ENCODE results near the gene UBXN6.

UBXN6 gene

GRCh38 chr19:4442819-4443146 is 14.8 kb downstream of the UBXN6 start:
- no peak for DNase-seq (ENCODE audit: low read depth in 2 of 2)

DNA sequence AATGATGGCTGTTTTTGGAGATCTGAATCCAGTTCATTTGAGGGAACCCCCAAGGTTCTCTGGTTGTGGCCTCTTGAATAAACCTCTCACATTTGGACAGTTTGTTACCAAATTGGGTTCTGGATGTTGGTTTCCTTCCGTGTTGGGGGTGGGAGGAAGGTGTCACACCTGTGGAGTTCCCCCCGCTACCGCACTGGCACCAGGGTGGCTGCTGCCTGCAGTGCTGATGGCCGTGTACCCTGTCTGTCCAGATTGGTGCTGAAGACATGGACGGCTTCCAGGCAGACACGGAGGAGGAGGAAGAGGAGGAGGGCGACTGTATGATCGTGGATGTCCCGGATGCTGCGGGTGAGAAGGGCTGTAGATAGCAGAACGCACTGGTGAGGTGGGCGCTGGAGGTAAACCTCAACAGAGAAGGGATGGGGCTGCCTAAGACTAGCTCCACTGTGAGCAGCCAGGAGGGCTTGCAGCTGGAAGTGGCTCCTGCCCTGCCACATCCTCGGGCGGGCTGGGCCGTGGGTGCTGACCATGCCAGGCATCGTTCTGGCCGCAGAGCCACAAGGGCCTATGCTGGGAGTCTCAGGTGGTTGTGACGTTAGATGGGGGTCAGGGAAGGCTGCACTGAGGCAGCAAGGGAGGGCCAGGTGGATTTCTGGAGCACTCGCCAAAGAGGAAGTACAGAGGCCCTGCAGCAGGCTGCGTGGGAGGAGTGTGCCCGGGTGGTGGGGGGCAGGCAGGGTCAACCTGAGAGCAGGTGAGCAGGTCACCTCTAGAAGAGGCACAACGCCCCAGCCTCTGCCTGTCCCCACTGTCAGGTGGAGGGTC is 15.4 kb downstream of the UBXN6 start:
- DNase-seq (ENCODE audit: low read depth in 2 of 2) = no peak

DNA sequence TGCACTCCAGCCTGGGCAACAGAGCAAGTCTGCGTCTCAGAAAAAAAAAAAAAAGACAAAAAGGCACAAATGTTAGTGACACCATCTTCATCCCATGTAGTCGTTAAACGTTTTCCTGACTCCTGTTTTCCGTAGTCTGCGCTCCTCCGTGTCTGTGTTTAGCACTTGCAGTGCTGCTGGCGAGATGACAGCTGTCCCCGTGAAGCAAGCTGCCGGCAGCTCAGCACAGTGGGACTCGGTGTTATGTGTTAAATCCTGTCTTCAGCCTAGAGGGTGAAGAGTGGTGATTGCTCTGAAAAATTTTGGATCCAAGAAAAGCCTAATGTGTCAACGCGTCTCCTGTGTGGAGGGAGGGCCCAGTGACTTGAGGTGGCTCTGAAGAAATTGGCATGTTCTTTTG is 18.4 kb downstream of the UBXN6 start:
- no peak for DNase-seq (ENCODE audit: low read depth in 2 of 2)

- DNase-seq (ENCODE audit: low read depth in 2 of 2) = no peak
These were observed 20.5 kb downstream of the UBXN6 start for GRCh38 chr19:4437103-4437502.

DNA sequence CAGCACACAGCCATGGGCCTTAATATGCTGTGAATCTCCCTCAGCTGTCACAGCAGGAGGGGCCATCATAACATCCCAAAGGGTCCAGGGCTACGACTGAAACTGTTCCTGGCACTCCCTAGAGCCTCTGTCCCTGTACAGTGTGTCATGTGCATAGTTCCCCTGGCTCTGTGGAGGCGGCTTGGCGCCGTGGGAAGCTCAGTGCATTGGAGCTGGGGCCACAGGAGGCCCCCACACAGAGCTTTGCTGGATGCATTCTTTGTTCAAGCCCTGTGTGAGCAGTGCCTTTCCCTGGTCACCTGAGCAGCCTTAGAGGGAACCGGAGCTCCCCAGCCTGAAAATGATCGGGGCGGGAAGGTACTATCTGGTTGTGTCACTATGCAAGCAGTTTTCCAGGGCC is 21.4 kb downstream of the UBXN6 start:
- DNase-seq (ENCODE audit: low read depth in 2 of 2) = no peak

- no peak for DNase-seq (ENCODE audit: low read depth in 2 of 2)
These were observed 23.2 kb downstream of the UBXN6 start for GRCh38 chr19:4434391-4434790.

DNA sequence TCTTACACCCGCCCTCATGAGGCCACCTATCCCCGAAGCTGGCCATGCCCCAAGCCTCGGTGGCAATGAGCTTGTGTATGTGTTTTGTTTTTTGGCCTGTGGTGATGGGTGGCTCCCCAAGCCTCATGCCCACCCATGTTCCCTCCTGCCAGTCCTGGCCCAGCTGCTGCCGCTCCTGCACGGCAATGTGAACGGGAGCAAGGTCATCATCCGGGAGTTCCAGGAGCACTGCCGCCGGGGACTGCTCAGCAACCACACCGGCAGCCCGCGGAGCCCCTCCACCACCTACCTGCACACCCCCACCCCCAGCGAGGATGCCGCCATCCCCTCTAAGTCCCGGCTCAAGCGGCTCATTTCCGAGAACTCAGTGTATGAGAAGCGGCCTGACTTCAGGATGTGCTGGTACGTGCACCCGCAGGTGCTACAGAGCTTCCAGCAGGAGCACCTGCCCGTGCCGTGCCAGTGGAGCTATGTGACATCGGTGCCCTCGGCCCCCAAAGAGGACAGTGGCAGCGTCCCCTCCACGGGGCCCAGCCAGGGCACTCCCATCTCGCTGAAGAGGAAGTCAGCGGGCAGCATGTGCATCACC is 24.6 kb downstream of the UBXN6 start:
- DNase-seq (ENCODE audit: low read depth in 2 of 2) = no peak

GRCh38 chr19:4431808-4432674 is 25.6 kb downstream of the UBXN6 start:
- no peak for DNase-seq (ENCODE audit: low read depth in 2 of 2)

DNA sequence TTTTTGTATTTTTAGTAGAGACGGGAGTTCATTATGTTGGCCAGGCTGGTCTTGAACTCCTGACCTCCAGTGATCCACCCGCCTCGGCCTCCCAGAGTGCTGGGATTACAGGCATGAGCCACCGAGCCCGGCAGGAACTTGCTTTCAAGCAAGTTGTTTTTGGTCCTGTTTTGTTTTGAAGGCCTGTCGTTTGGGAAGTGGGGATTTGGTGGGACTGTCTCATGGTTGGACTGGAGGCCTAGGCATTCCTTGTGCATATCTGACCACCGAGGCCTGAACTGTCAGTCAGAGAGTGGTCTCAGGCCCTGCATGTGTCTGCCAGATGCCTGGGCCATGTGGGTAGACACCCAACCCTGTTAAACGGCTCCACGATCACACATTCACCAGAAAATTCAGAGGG is 26.3 kb downstream of the UBXN6 start:
- no peak for DNase-seq (ENCODE audit: low read depth in 2 of 2)

DNA sequence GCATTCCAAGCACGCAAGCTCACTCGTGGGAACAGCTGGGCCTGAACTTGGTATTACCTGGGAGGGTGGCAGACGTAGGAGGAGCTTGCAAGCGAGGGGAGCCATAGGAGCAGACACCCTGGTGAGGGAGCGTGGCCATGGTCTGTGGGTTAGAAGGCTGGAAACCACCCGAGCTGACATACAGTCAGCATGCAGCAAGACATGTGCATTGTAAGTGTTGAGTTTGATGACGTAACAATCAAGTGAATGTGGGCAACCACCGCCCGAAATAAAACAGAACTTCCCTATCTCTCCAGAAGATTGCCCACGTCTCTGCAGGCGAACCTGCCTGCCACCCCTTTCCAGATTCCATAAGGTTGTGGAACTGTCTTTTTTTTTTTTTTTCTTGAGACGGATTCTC is 26.8 kb downstream of the UBXN6 start:
- DNase-seq (ENCODE audit: low read depth in 2 of 2) = no peak

- DNase-seq (ENCODE audit: low read depth in 2 of 2) = no peak
These were observed 27.8 kb downstream of the UBXN6 start for GRCh38 chr19:4429771-4430171.

DNA sequence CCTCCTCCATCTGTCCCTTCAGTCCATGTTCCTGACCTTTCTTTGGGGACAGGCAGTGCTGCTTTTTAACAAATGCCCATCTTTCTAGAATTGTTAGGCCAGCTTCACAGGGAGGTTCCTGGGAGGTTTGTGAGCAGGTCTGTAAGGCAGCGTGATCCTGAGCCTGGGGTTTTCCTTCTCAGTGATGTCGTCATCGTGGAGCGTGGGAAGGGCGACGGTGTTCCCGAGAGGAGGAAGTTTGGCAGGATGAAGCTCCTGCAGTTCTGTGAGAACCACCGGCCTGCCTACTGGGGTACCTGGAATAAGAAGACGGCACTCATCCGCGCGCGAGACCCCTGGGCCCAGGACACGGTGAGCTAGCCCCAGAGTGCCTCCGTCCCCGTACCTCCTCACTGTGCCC is 28.3 kb downstream of the UBXN6 start:
- no peak for DNase-seq (ENCODE audit: low read depth in 2 of 2)

DNA sequence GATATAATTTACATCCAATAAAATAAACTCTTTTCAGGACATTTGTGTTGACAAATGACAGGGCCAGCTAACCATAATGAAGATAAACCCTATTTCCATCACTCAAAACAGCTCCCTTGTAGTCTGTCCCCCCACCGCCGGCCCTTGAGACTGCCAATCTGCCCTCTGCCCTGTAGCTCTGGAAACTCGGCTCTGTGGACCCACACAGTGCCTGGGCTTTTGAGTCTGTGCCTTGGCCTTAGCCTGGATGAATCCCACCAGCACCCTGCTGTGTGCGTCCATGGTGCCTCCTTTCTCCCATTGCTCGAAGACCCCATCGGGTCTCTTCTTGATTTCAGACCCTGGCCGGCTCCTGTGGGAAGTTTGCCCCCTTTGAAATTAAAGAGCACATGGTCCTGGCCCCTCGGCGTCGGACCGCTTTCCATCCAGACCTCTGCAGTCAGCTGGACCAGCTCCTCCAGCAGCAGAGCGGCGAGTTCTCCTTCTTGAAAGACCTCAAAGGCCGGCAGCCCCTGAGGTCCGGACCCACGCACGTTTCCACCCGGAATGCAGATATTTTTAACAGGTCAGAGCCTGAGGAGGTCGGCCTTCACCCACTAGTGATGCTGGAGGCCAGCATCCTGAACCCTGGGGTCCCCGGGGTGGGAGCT is 29.1 kb downstream of the UBXN6 start:
- no peak for DNase-seq (ENCODE audit: low read depth in 2 of 2)

- DNase-seq (ENCODE audit: low read depth in 2 of 2) = no peak
These were observed 32.1 kb downstream of the UBXN6 start for GRCh38 chr19:4425537-4425936.

- no peak for DNase-seq (ENCODE audit: low read depth in 2 of 2)
These were observed 34.0 kb downstream of the UBXN6 start for GRCh38 chr19:4423416-4424126.

- DNase-seq (ENCODE audit: low read depth in 2 of 2) = no peak
These were observed 41.3 kb downstream of the UBXN6 start for GRCh38 chr19:4416268-4416667.

GRCh38 chr19:4415352-4415751 is 42.2 kb downstream of the UBXN6 start:
- DNase-seq (ENCODE audit: low read depth in 2 of 2) = no peak

- DNase-seq (ENCODE audit: low read depth in 2 of 2) = no peak
These were observed 42.7 kb downstream of the UBXN6 start for GRCh38 chr19:4414800-4415321.

GRCh38 chr19:4414144-4414799 is 43.3 kb downstream of the UBXN6 start:
- DNase-seq (ENCODE audit: low read depth in 2 of 2) = no peak

- DNase-seq (ENCODE audit: low read depth in 2 of 2) = no peak
These were observed 44.0 kb downstream of the UBXN6 start for GRCh38 chr19:4413588-4413987.

Measured in stimulated activated CD8-positive, alpha-beta memory T cell treated with anti-CD3 and anti-CD28 coated beads, Interleukin-7, amount 100 ng/mL, for 4 hours (primary cell).